ENCODE results near the gene CAMK1D.

DNA sequence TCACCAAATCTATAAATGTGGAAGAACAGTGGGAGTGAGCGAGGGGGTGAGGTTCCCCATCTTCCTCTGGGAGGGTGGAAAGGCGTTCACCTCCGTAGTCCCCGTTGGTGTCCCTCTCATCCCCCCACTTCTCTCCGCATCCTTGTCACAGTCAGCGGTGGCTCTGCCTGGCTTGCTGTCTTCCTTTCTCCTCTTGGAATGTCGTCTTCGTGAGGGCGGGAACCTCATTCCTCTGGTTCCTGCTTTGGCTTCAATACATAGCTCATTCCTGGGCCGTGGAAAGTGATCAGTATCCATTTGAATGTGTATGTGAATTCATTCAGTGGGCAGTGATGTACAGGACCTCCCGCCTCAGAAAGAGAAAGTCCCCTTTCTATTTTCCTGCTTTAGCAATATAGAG, 289.4 kb downstream of the CAMK1D start:
- TF ChIP-seq, protein P1, sequence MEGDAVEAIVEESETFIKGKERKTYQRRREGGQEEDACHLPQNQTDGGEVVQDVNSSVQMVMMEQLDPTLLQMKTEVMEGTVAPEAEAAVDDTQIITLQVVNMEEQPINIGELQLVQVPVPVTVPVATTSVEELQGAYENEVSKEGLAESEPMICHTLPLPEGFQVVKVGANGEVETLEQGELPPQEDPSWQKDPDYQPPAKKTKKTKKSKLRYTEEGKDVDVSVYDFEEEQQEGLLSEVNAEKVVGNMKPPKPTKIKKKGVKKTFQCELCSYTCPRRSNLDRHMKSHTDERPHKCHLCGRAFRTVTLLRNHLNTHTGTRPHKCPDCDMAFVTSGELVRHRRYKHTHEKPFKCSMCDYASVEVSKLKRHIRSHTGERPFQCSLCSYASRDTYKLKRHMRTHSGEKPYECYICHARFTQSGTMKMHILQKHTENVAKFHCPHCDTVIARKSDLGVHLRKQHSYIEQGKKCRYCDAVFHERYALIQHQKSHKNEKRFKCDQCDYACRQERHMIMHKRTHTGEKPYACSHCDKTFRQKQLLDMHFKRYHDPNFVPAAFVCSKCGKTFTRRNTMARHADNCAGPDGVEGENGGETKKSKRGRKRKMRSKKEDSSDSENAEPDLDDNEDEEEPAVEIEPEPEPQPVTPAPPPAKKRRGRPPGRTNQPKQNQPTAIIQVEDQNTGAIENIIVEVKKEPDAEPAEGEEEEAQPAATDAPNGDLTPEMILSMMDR (optimal IDR thresholded peaks at IDR 0.05 in 1 of 3, IDR thresholded peaks at IDR 0.05 in 1 of 3, conservative IDR thresholded peaks at IDR 0.05 in 1 of 3; ENCODE audit: extremely low read depth in 1 of 3, insufficient read depth in 2 of 3, low read length in 3 of 3) = no peak
- no peak for TF ChIP-seq EZH2 (IDR thresholded peaks at IDR 0.05; ENCODE audit: low read length)

All from keratinocyte (primary cell).